Esophagus mucosa (tissue), 1 donor: ENCODE results near the gene UNC5C. TPM values are rescaled to one million over a fixed set of nuclear protein-coding genes. Genes with fewer than 3 reads are reported as not detected.

Experiments
- ATAC-seq: fragments of 200-7000 bp; cut with Tn5 transposase; one replicate; pipeline ENCODE4 v1.9.1; 2020
- total RNA-seq: library from RNA; stranded (reverse); gene quantifications from one replicate; pipeline ENCODE4 v1.2.4, GENCODE V29; 2023
- donor health status: DM: yes; HTN: yes; CAD: no.

Gene UNC5C
- total RNA-seq, 1 donor from 2014 or later, result 0.16 TPM

GRCh38 chr4:95318044-95318443 lies 230.7 kb downstream of the UNC5C start:
- no peak for ATAC-seq

GRCh38 chr4:95317085-95317793 lies 231.5 kb downstream of the UNC5C start:
- no peak for ATAC-seq

GRCh38 chr4:95314573-95314972 lies 234.2 kb downstream of the UNC5C start:
- ATAC-seq, result no peak

- ATAC-seq, result no peak
Observed at GRCh38 chr4:95304898-95305297, 243.9 kb downstream of the UNC5C start.

GRCh38 chr4:95300304-95300703 lies 248.5 kb downstream of the UNC5C start:
- no peak for ATAC-seq

GRCh38 chr4:95296052-95296451 lies 252.7 kb downstream of the UNC5C start:
- no peak for ATAC-seq

GRCh38 chr4:95295157-95295556 lies 253.6 kb downstream of the UNC5C start:
- ATAC-seq, result no peak

GRCh38 chr4:95294321-95294720 lies 254.5 kb downstream of the UNC5C start:
- ATAC-seq, result no peak

- ATAC-seq, result no peak
Observed at GRCh38 chr4:95293014-95293413, 255.8 kb downstream of the UNC5C start.

- no peak for ATAC-seq
Observed at GRCh38 chr4:95290702-95291101, 258.1 kb downstream of the UNC5C start.

GRCh38 chr4:95289028-95289634 lies 259.6 kb downstream of the UNC5C start:
- no peak for ATAC-seq

- ATAC-seq, result no peak
Observed at GRCh38 chr4:95288552-95288951, 260.2 kb downstream of the UNC5C start.

- no peak for ATAC-seq
Observed at GRCh38 chr4:95285797-95286196, 263.0 kb downstream of the UNC5C start.

GRCh38 chr4:95284655-95285054 lies 264.1 kb downstream of the UNC5C start:
- no peak for ATAC-seq

- no peak for ATAC-seq
Observed at GRCh38 chr4:95283320-95283719, 265.5 kb downstream of the UNC5C start.

GRCh38 chr4:95272797-95273196 lies 276.0 kb downstream of the UNC5C start:
- no peak for ATAC-seq

GRCh38 chr4:95272036-95272435 lies 276.7 kb downstream of the UNC5C start:
- ATAC-seq, result no peak

- ATAC-seq, result no peak
Observed at GRCh38 chr4:95268819-95269565, 279.8 kb downstream of the UNC5C start.

GRCh38 chr4:95267081-95267480 lies 281.7 kb downstream of the UNC5C start:
- ATAC-seq, result no peak

GRCh38 chr4:95265814-95266740 lies 282.7 kb downstream of the UNC5C start:
- no peak for ATAC-seq

- no peak for ATAC-seq
Observed at GRCh38 chr4:95264843-95265242, 283.9 kb downstream of the UNC5C start.

- no peak for ATAC-seq
Observed at GRCh38 chr4:95263960-95264359, 284.8 kb downstream of the UNC5C start.

- no peak for ATAC-seq
Observed at GRCh38 chr4:95263391-95263790, 285.4 kb downstream of the UNC5C start.
